Retina (tissue), 1 donor: ENCODE measurements around the gene KLK15.

Experiments
- DNase-seq: peaks from one replicate; pipeline ENCODE4 v3.0.0-alpha.2; 2016

Gene KLK15

GRCh38 chr19:50843205-50843604 is 9.8 kb upstream of the KLK15 start:
- DNase-seq = no peak

- no peak for DNase-seq
Measured at GRCh38 chr19:50842130-50842529, 8.8 kb upstream of the KLK15 start.

GRCh38 chr19:50839712-50840655 is 6.6 kb upstream of the KLK15 start:
- DNase-seq = no peak

GRCh38 chr19:50838239-50838638 is 4.9 kb upstream of the KLK15 start:
- DNase-seq = no peak

GRCh38 chr19:50837300-50837699 is 3.9 kb upstream of the KLK15 start:
- DNase-seq = no peak

GRCh38 chr19:50836543-50837195 is 3.3 kb upstream of the KLK15 start:
- DNase-seq = no peak

GRCh38 chr19:50835785-50836542 is 2.6 kb upstream of the KLK15 start:
- peak; percentile 90 for DNase-seq

- no peak for DNase-seq
Measured at GRCh38 chr19:50835103-50835784, 1.9 kb upstream of the KLK15 start.

GRCh38 chr19:50833802-50834167 is 411 bp upstream of the KLK15 start:
- no peak for DNase-seq

GRCh38 chr19:50832666-50833065 is 708 bp downstream of the KLK15 start:
- no peak for DNase-seq

GRCh38 chr19:50831026-50831396 is 2.4 kb downstream of the KLK15 start:
- DNase-seq = no peak

- DNase-seq = peak; percentile 8
Measured at GRCh38 chr19:50830266-50831025, 2.9 kb downstream of the KLK15 start.

GRCh38 chr19:50829801-50830200 is 3.6 kb downstream of the KLK15 start:
- no peak for DNase-seq

- no peak for DNase-seq
Measured at GRCh38 chr19:50827476-50827875, 5.9 kb downstream of the KLK15 start.

- DNase-seq = no peak
Measured at GRCh38 chr19:50826492-50827240, 6.7 kb downstream of the KLK15 start.

- DNase-seq = no peak
Measured at GRCh38 chr19:50823389-50824042, 9.9 kb downstream of the KLK15 start, which contains the start of gene KLK1. Gene KLK1 (minus strand): TSS chr19:50823787. CDS start chr19:50823748, 39 bp downstream.

GRCh38 chr19:50822661-50823208 is 10.6 kb downstream of the KLK15 start:
- no peak for DNase-seq

GRCh38 chr19:50821622-50822021 is 11.8 kb downstream of the KLK15 start:
- no peak for DNase-seq

GRCh38 chr19:50821248-50821612 is 12.1 kb downstream of the KLK15 start:
- no peak for DNase-seq

- DNase-seq = no peak
Measured at GRCh38 chr19:50820549-50821247, 12.7 kb downstream of the KLK15 start.
